Neutrophil (primary cell): ENCODE data around the gene TRPV2.

Experiments used
- H3K27ac ChIP-seq: fragments of 200-600 bp; sonication (generic); 2 replicates; pipeline ENCODE4 v1.5.1; 2016; ENCODE audit warnings: mild to moderate bottlenecking, moderate library complexity
- H3K27me3 ChIP-seq: fragments of 200-600 bp; sonication (generic); 2 replicates; pipeline ENCODE4 v1.6.0; 2016; ENCODE audit warnings: mild to moderate bottlenecking
- H3K36me3 ChIP-seq: fragments of 200-600 bp; sonication (generic); 2 replicates; pipeline ENCODE4 v1.5.1; 2017
- H3K4me1 ChIP-seq, 2 experiments: fragments of 200-600 bp in 1 of 2; sonication (generic) in 1 of 2; 1 replicate in 1 of 2; 2 replicates in 1 of 2; pipeline versions ENCODE4 v1.5.1 to v1.6.1; 2013 to 2016; ENCODE audit warnings: low read depth in 1 of 2, low read length in 1 of 2, mild to moderate bottlenecking in 1 of 2, moderate library complexity in 1 of 2; ENCODE audit not compliant: control insufficient read depth in 1 of 2, insufficient read depth in 1 of 2
- H3K4me3 ChIP-seq, 2 experiments: fragments of 200-600 bp in 1 of 2; sonication (generic) in 1 of 2; 1 replicate in 1 of 2; 2 replicates in 1 of 2; pipeline ENCODE4 v1.5.1; 2013 to 2016; ENCODE audit warnings: low read depth in 1 of 2, low read length in 1 of 2, mild to moderate bottlenecking in 1 of 2, moderate library complexity in 1 of 2
- H3K9me3 ChIP-seq: fragments of 200-600 bp; sonication (generic); 2 replicates; pipeline ENCODE4 v1.5.1; 2016
- TF ChIP-seq, protein P1 (sequence below): fragments of 200-600 bp; sonication (generic); IDR thresholded peaks from 2 replicates; pipeline ENCODE4 v1.5.1; 2016; ENCODE audit warnings: antibody characterized with exemption

The TRPV2 gene

DNA sequence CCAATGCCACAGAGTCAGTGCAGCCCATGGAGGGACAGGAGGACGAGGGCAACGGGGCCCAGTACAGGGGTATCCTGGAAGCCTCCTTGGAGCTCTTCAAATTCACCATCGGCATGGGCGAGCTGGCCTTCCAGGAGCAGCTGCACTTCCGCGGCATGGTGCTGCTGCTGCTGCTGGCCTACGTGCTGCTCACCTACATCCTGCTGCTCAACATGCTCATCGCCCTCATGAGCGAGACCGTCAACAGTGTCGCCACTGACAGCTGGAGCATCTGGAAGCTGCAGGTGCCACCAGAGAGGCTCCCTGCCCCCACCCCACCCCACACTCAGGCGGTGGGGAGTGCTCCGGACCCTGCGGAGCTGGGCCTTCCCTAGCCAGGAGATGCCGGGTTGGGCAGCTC, 16.6 kb downstream of the TRPV2 start:
- TF ChIP-seq, protein P1, sequence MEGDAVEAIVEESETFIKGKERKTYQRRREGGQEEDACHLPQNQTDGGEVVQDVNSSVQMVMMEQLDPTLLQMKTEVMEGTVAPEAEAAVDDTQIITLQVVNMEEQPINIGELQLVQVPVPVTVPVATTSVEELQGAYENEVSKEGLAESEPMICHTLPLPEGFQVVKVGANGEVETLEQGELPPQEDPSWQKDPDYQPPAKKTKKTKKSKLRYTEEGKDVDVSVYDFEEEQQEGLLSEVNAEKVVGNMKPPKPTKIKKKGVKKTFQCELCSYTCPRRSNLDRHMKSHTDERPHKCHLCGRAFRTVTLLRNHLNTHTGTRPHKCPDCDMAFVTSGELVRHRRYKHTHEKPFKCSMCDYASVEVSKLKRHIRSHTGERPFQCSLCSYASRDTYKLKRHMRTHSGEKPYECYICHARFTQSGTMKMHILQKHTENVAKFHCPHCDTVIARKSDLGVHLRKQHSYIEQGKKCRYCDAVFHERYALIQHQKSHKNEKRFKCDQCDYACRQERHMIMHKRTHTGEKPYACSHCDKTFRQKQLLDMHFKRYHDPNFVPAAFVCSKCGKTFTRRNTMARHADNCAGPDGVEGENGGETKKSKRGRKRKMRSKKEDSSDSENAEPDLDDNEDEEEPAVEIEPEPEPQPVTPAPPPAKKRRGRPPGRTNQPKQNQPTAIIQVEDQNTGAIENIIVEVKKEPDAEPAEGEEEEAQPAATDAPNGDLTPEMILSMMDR: no peak
- H3K27me3 ChIP-seq: no peaks in the 10 kb centered on the region
- no peaks in the 10 kb centered on the region for H3K4me1 ChIP-seq
- no peaks in the 10 kb centered on the region for H3K9me3 ChIP-seq
- no peak overlapping the region for H3K27ac ChIP-seq
- H3K36me3 ChIP-seq: peaks cover 87% of the 10 kb centered on the region
- H3K4me3 ChIP-seq: no peak overlapping the region

- H3K27ac ChIP-seq: no peak overlapping the region
- H3K9me3 ChIP-seq: no peaks in the 10 kb centered on the region
- TF ChIP-seq, protein P1: no peak
- no peaks in the 10 kb centered on the region for H3K27me3 ChIP-seq
- peaks cover 7% of the 10 kb centered on the region in 2 experiments for H3K4me1 ChIP-seq
- no peak overlapping the region for H3K4me3 ChIP-seq
- H3K36me3 ChIP-seq: peaks cover 78% of the 10 kb centered on the region
These were observed 18.1 kb downstream of the TRPV2 start for GRCh38 chr17:16433514-16433913.

GRCh38 chr17:16434662-16435061, 19.3 kb downstream of the TRPV2 start:
- TF ChIP-seq, protein P1: no peak

GRCh38 chr17:16435925-16436886, 20.8 kb downstream of the TRPV2 start:
- Histone ChIP-seq H3K4me1 (peaks cover 31% of the 10 kb centered on the region in 2 experiments), H3K27ac (no peak overlapping the region), H3K9me3 (no peaks in the 10 kb centered on the region), H3K27me3 (no peaks in the 10 kb centered on the region), H3K4me3 (no peak overlapping the region), H3K36me3 (peaks cover 57% of the 10 kb centered on the region)
- TF ChIP-seq, protein P1: no peak

More at GRCh38 chr17:16434662-16435061, 19.3 kb downstream of the TRPV2 start:
- Histone ChIP-seq H3K4me3 (no peak overlapping the region), H3K36me3 (peaks cover 68% of the 10 kb centered on the region), H3K4me1 (peaks cover 15 to 16% of the 10 kb centered on the region in 2 experiments), H3K9me3 (no peaks in the 10 kb centered on the region), H3K27me3 (no peaks in the 10 kb centered on the region), H3K27ac (no peak overlapping the region)

- H3K9me3 ChIP-seq: no peaks in the 10 kb centered on the region
- no peaks in the 10 kb centered on the region for H3K27me3 ChIP-seq
- H3K4me3 ChIP-seq: no peak overlapping the region
- H3K27ac ChIP-seq: no peak overlapping the region
- H3K4me1 ChIP-seq: peaks cover 39 to 40% of the 10 kb centered on the region in 2 experiments
- H3K36me3 ChIP-seq: peaks cover 49% of the 10 kb centered on the region
- TF ChIP-seq, protein P1: no peak
These were observed 21.7 kb downstream of the TRPV2 start for GRCh38 chr17:16437083-16437482.
